GM19467 (cell line): ENCODE measurements around the gene SYT8.

ENCODE experiments used
- ATAC-seq: cut with Tn5 transposase; IDR thresholded peaks from one replicate; pipeline ENCODE4 v1.9.1; 2021; ENCODE audit warnings: mild to moderate bottlenecking, moderate library complexity; ENCODE audit not compliant: unreplicated experiment

The SYT8 gene

DNA sequence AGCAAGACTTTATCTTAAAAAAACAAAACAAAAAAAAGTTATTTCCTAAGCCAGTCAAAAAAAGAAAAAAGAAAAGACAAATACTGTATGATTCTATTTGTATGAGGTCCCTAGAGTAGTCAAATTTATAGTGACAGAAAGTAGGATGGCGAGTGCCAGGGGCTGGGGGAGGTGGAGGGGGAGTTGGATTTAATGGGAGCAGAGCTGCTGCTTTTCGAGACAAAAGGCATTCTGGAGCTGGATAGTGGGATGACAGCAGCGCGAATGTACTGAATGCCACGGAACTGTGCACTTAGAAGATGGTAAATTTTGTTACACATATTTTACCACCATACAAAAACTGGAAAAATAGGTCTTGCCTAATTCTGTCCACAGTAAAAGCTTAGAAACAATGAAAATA, 17.8 kb upstream of the SYT8 start:
- no peak for ATAC-seq

GRCh38 chr11:1817511-1817910, 17.3 kb upstream of the SYT8 start:
- no peak for ATAC-seq

GRCh38 chr11:1819074-1819473, 15.7 kb upstream of the SYT8 start:
- ATAC-seq, result no peak

DNA sequence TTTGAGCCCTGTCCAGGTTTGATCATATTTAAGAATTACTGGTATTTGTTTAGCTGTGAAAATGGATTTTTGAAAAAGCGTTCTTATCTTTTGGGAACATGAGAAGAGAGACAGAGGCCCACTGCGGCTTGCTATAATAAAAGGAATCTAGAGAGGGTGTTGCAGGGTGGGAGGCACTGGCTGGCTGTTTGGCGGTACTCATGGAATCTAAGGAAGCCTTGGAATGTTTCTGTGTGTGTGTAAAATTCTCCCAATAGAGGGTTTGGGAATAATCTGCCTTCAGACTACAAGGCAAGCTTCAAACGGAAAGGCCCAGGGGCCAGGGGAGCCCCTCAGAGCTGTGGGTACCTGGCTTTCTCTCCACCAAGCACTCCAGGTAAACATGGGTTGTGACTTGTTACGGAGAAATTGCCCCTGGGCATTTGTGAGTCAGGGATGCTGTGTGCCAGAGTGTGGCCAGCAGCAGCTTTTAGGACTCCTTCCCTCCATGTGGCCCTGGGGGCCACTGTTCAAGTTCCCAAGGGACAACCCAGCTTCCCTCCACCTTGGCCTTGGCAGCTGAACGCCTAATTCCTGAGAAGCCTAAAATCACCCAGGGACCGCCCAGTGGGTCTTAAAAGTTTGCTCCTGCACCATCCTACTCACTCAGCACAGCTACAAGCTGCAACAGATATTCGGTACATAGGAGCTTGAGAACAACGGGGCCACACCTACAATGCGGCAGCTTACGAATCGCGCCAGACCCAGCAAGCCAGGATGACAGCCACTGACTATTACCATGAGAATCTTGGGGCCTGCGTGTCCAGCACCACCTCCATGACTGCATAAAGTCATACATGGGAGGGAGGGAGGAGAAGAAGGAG, 14.1 kb upstream of the SYT8 start:
- no peak for ATAC-seq

DNA sequence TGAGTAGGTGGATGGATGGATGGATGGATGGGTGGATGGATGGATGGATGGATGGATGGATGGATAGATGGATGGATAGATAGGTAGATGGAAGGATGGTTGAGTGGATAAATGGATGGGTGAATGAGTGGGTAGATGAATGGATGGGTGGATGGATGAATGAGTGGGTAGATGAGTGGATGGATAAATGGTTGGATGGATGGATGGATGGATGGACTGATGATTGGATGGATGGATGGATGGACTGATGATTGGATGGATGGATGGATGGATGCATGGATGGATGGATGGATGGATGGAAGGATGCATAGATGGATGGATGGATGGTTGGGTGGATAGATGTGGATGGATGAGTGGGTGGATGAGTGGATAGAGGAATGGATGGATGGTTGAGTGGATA, 13.2 kb upstream of the SYT8 start:
- no peak for ATAC-seq

GRCh38 chr11:1822648-1823375, 12.0 kb upstream of the SYT8 start:
- ATAC-seq, result no peak

- no peak for ATAC-seq
Observed at GRCh38 chr11:1823376-1824220, 11.2 kb upstream of the SYT8 start.

- ATAC-seq, result no peak
Observed at GRCh38 chr11:1824221-1825038, 10.4 kb upstream of the SYT8 start.

GRCh38 chr11:1825039-1825740, 9.6 kb upstream of the SYT8 start:
- ATAC-seq, result no peak

DNA sequence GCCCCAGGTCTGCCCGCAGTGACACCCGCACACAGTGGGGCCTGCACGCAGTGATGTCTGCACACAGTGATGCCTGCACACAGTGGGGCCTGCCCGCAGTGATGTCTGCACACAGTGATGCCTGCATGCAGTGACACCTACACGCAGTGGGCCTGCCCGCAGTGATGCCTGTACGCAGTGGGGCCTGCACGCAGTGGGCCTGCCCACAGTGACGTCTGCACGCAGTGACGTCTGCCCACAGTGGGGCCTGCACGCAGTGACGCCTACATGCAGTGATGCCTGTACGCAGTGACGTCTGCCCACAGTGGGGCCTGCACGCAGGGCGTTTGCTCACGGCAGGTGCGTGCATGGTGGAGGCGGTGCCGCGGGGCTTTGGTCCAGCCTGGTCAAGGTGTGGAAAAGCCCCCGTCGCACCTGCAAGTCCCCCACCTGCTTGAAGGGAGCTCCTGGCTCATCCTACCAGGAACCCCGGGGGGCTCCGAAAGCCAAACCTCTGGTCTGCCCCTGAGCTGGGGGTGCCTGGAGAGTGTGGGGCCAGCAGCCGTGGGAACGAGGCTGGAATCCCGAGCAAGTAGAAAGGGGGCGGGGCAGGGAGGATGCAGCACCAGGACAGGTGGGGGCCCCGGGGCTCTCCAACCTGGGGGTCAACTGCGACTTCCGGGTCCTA, 8.9 kb upstream of the SYT8 start:
- no peak for ATAC-seq

GRCh38 chr11:1826552-1827094, 8.2 kb upstream of the SYT8 start:
- no peak for ATAC-seq

- no peak for ATAC-seq
Observed at GRCh38 chr11:1827095-1827813, 7.5 kb upstream of the SYT8 start.

GRCh38 chr11:1827931-1828330, 6.9 kb upstream of the SYT8 start:
- no peak for ATAC-seq

GRCh38 chr11:1828542-1828941, 6.2 kb upstream of the SYT8 start:
- ATAC-seq, result no peak

GRCh38 chr11:1829039-1829820, 5.6 kb upstream of the SYT8 start:
- ATAC-seq, result no peak

GRCh38 chr11:1830004-1830321, 4.8 kb upstream of the SYT8 start:
- no peak for ATAC-seq

DNA sequence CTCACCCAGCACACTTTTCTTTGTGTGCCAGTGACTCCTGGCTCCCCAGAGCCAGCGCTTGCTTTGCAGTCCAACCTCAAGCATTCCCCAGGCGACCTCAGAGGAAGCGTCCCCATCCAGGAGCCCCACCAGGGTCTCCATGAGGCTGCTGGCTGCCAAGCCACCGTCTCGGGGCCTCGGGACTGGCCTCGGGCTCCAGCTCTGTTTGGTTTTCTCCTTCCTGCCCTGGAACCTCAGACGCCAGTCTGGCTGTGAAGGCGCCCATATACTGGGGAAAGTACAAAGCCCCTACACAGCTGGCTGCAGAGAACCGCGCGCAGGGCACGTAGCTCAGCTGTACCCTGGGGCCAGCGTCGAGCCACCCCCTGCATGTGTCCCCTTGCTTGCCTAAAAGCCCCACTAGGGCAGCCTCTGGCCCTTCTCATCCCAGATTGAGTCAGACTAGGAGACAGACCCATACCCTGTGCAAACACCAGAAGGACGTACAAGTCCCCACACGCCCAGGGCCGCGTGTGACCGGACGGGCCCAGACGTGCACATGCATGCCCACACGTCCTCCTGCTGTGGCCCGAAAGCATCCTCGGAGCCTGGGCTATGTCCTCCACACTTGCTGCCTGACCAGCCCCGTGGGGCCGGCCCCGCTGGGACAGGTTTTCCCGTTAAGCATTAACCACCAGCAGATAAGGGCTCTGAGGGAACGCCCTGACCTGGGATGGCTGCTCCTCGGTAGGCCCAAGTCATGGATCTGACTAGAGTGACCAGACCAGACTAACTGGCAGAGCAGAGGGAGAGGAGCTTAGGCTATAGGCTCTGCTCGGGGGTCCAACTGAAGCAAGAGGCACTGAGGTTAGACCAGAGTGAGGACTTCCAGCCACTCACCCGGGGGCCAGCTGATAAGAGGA, 4.2 kb upstream of the SYT8 start:
- ATAC-seq, result no peak
